T1000 (cell line): ENCODE measurements around the gene DCLK1.
"Not testable (repeated sequence)": the region's sequence is repeated elsewhere in the genome, so short reads cannot be mapped to it uniquely, and the experiment has no call there.

Experiments
- DNase-seq: peaks from one replicate; lab custom pipeline; 2025; ENCODE audit warnings: mixed read lengths; lab: John Stamatoyannopoulos, UW

Gene DCLK1

GRCh38 chr13:35984776-35985453 is 146.3 kb downstream of the DCLK1 start:
- DNase-seq, result no peak

GRCh38 chr13:35984287-35984686 is 146.9 kb downstream of the DCLK1 start:
- DNase-seq, result no peak

- not testable (repeated sequence) for DNase-seq
Observed at GRCh38 chr13:35983703-35984102, 147.5 kb downstream of the DCLK1 start.

- no peak for DNase-seq
Observed at GRCh38 chr13:35983206-35983605, 148.0 kb downstream of the DCLK1 start.

- DNase-seq, result peak; percentile 3
Observed at GRCh38 chr13:35979361-35979951, 151.7 kb downstream of the DCLK1 start.

GRCh38 chr13:35978607-35979316 is 152.4 kb downstream of the DCLK1 start:
- DNase-seq, result peak; percentile 5

GRCh38 chr13:35977060-35977459 is 154.1 kb downstream of the DCLK1 start:
- no peak for DNase-seq

DNA sequence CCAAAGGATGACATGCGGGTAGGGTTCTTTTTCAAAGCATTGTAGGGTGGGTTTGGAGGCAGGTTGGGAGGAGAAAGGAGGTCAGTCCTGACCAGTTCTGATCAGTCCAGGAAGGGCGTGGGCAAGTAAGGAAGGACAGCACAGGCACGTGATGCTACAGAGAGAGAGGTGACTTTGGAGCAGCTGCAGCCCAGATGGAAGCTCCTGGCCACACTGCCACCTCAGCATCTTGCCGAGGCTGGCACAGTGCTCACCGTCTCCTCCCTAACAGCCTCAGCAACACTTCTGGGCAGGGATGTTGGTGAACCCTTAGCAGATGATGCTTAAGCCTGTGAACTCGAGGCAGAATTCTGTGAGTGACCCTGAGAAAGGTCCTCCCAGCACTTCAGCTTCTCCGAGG is 155.1 kb downstream of the DCLK1 start:
- no peak for DNase-seq

GRCh38 chr13:35966951-35967350 is 164.2 kb downstream of the DCLK1 start:
- not testable (repeated sequence) for DNase-seq

- no peak for DNase-seq
Observed at GRCh38 chr13:35966024-35966423, 165.2 kb downstream of the DCLK1 start.

DNA sequence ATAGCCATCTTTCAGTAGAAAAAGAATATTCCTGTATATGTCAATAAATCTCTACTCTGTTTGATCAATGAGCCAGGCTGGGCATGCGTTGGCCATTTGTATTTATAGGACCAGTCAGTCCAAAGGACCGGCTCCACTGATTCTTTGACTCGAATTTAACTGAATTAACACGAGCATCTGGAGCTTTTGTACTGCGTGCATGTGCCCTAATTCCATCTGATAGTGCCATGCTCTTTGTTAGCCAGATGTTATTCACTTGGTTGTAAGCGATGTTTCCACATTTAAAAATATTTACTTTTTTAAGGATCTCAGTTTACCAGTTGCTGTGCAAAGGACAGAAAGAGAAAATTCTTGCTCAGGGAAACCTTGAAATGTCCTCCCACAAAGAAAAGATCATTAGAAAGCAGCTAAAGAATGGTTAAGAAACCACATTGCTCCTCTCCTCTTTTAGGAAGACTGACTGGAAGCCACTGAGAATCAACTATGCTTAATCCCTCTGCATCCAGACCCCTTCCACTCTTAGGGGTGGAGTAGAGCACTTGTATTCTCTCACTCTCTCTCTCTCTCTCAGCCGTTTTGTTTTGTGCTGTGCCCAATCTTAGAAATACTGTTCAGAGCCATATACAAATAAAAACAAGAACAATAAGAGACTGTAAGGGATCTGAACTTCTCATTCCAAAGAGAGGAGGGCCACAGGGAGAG is 165.8 kb downstream of the DCLK1 start:
- DNase-seq, result no peak

GRCh38 chr13:35964863-35965180 is 166.4 kb downstream of the DCLK1 start:
- no peak for DNase-seq

- no peak for DNase-seq
Observed at GRCh38 chr13:35964011-35964862, 166.9 kb downstream of the DCLK1 start.

DNA sequence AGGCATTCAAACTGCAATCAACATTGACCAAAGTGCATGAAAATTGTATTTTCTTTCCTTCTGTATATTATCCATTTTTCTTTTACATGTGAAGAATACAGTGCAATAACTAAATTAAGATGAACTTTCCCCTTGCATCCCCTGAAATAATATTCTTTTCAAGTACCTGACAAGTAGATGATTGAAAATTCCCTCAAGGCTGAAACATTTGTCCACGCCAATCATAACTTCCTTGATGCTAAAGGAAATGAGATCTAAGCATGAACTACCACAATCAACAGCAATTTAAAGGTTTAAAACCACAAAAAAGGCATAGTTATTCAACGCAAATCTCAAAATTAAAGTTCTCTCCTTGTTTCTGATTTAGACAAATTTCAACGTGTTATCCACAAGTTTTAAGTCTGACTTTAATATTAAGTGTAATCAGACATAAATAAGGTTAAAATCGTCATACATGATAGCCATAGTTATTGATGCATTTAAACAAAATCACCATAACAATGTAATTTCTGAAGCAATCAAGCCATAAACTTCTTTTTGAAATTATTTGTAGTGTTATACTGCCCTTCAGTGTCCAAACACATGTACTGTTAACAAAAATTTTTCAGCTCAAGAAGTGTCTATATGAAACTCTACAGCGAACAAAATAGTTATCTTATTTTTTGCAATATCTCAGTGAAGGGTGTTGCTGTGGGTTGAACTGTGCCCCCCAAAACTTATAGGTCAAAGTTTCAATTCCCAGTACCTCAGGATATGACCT is 169.5 kb downstream of the DCLK1 start:
- no peak for DNase-seq

- no peak for DNase-seq
Observed at GRCh38 chr13:35961002-35961401, 170.2 kb downstream of the DCLK1 start.

- DNase-seq, result no peak
Observed at GRCh38 chr13:35957996-35958395, 173.2 kb downstream of the DCLK1 start.

GRCh38 chr13:35957241-35957731 is 173.9 kb downstream of the DCLK1 start:
- DNase-seq, result no peak

DNA sequence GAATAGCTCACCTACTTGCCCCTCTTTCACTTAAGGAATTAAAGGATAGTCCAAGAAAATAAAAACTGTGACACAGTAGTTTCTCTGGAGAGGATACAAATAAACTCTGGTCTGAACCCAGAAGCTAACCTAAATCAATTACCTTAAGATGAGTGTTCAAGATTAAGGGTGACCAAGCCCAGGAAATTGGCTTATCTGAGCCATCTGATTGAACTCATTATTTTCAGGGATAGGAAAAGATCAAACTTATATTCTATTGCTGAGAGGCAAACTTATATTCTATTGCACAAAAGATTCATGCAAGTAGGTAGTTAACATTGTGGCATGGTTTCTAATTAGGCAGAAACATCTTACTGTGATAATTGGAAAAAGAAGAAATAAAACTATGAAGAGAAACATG is 175.1 kb downstream of the DCLK1 start:
- DNase-seq, result no peak

DNA sequence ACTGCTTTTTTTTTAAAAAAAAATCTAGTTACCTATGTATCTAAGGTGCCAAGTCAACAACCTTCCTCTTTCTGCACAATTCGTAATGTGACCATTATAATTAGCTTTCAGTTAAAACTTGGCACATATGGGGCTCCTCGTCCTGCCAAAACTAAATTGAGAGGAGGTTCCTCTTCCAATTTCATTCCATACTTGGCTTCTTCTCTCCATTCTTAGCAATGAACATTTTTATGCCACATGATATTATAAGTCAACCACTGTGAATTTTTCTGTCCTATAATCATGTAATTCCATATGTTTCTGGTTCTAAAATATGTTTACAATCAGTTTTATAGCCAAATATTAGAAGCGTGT is 177.0 kb downstream of the DCLK1 start:
- no peak for DNase-seq

- DNase-seq, result peak; percentile 33
Observed at GRCh38 chr13:35953537-35954206, 177.5 kb downstream of the DCLK1 start.
